Measurements from ENCODE around the gene ITPR1. TPM values are rescaled to one million over a fixed set of nuclear protein-coding genes. Genes with fewer than 3 reads are reported as not detected.
A peak's percentile ranks its signal among the peaks of the same experiment; 100 is the strongest.

ITPR1 gene
- total RNA-seq, 1 donor from 2014 or later: 84.5 TPM

DNA sequence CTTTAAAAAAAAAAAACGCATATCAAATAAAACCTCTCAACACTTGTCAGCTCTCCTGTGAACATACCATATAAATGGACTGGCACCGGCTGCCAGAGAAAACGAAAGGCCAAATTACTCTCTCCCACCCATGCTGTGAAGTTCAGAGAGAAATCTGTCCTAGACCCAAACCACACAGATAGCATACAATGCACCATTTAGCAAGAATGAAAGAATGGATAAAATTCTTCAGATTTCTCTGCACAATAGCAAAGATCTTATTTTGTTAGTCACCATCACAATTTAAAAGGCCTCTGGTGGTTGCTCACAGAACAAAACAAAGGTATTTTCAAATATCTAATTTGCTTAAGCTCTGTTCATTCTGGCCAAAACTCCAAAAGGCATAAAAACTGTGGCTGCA is 392.2 kb downstream of the ITPR1 start:
- H3K4me1 Mint-ChIP-seq: peaks cover 49% of the 10 kb centered on the region

DNA sequence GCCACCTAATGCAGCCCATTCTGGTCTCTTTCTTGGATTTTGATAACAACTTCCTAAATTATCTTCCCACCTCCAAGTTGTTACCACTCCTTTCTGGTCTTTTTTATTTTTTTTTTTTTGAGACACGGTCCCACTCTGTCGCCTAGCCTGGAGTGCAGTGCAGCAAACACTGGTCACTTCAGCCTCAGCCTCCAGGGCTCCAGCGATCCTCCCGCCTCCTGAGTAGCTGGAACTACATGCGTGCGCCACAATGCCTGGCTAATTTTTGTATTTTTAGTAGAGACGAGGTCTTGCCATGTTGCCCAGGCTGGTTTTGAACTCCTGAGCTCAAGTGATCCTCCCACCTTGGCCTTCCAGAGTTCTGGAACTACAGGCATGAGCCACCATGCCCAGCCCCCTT is 393.3 kb downstream of the ITPR1 start:
- H3K36me3 Mint-ChIP-seq (ENCODE audit: low read depth): peaks cover 2% of the 10 kb centered on the region
- intact Hi-C loops (cut with micrococcal nuclease): loop anchor here (5.0 kb wide), 1 partner anchor 171 kb away; no protein-coding TSS in a partner anchor
- no peaks in the 10 kb centered on the region for H3K27me3 Mint-ChIP-seq
- no peak for DNase-seq
- H3K4me3 Mint-ChIP-seq: peak overlapping the region; percentile 2
- no peak overlapping the region for H3K27ac Mint-ChIP-seq
- H3K9me3 Mint-ChIP-seq: no peaks in the 10 kb centered on the region
- H3K4me1 Mint-ChIP-seq: peaks cover 45% of the 10 kb centered on the region

More for the DNA sequence above, 392.2 kb downstream of the ITPR1 start:
- intact Hi-C loops (cut with micrococcal nuclease): loop anchor here (1.0 to 5.0 kb wide), 2 partner anchors 91 to 172 kb away; no protein-coding TSS in a partner anchor
- DNase-seq: no peak
- peak overlapping the region; percentile 65 for H3K27ac Mint-ChIP-seq
- no peak overlapping the region for H3K4me3 Mint-ChIP-seq
- H3K36me3 Mint-ChIP-seq (ENCODE audit: low read depth): peaks cover 2% of the 10 kb centered on the region
- H3K9me3 Mint-ChIP-seq: no peaks in the 10 kb centered on the region
- no peaks in the 10 kb centered on the region for H3K27me3 Mint-ChIP-seq

GRCh38 chr3:4887177-4887576 is 394.0 kb downstream of the ITPR1 start:
- H3K4me3 Mint-ChIP-seq: no peak overlapping the region
- H3K4me1 Mint-ChIP-seq: peaks cover 45% of the 10 kb centered on the region
- no peak overlapping the region for H3K27ac Mint-ChIP-seq
- H3K9me3 Mint-ChIP-seq: no peaks in the 10 kb centered on the region
- intact Hi-C loops (cut with micrococcal nuclease): loop anchor here (5.0 kb wide), 1 partner anchor 170 kb away; no protein-coding TSS in a partner anchor
- DNase-seq: no peak
- H3K36me3 Mint-ChIP-seq (ENCODE audit: low read depth): peaks cover 2% of the 10 kb centered on the region
- H3K27me3 Mint-ChIP-seq: no peaks in the 10 kb centered on the region

DNA sequence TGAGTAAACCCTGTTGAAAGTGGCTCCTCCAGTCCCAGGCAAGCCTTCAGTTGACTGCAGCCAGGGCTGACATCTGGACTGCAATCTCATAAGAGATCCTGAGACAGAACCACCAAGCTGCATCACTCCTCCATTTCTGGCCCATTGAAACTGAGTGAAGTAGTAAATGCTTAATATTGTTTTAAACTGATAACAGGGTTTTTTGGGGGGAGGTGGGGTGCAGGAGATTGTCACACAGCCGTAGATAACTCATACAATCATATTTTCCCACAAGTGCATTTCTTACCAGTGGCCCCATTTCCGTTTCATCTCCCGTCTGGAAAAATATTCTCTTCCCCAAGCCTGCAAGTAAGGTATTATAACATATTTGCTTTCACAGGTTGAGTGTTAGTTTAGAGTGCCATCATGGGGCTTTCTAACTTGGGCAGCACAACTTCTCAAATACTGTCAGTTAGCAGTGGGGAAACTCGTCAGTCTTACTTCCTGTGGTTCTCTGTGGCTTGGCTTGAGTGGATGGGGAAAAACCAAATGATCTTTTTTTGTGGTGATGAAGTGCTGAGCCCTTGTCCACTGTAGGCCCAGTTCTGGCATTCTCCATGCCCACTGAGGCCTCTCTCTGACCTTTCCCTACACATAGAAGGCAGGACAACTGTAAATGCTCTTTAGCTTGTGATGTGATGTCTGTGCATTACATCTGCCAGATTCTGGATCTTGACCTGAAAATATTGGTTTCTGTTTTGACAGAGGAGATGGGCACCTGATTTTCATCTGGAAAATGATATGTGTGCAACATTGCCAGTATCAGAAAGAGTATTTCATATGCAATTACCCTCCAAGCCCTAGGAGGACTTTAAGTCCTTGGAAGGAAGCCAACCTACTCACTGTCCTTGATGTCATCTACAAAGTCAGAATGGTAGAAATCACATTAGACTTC is 396.0 kb downstream of the ITPR1 start:
- peaks cover 44% of the 10 kb centered on the region for H3K4me1 Mint-ChIP-seq
- H3K4me3 Mint-ChIP-seq: peak overlapping the region; percentile 49
- H3K36me3 Mint-ChIP-seq (ENCODE audit: low read depth): no peaks in the 10 kb centered on the region

DNA sequence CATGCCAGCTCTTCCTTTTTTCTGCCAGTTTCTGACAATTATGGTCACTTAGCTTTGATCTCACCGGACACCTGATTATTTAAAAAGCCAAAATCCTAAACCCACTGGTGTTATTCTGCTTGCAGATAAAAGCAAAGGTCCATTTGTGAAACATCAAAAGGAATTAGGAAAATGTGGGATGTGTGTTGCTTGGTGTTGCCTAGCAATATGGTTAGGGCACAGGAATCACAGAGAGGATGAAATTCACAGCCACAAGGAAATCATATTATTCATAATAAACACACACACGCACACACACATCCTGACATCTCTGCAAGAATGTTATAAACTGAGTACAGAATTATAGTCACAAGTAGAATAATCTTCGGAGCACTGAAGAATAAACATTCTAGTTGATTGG is 396.7 kb downstream of the ITPR1 start:
- intact Hi-C loops (cut with micrococcal nuclease): loop anchor here (1.0 to 5.0 kb wide), 9 partner anchors 8 to 168 kb away; no protein-coding TSS in a partner anchor
- Mint-ChIP-seq H3K9me3 (no peaks in the 10 kb centered on the region), H3K36me3 (ENCODE audit: low read depth) (no peaks in the 10 kb centered on the region), H3K4me1 (peaks cover 46% of the 10 kb centered on the region), H3K4me3 (peak overlapping the region; percentile 49), H3K27ac (peak overlapping the region; percentile 89), H3K27me3 (no peaks in the 10 kb centered on the region)
- DNase-seq: no peak

More for the DNA sequence above, 396.0 kb downstream of the ITPR1 start:
- DNase-seq: peak; percentile 87
- intact Hi-C loops (cut with micrococcal nuclease): loop anchor here (1.0 to 5.0 kb wide), 9 partner anchors 9 to 168 kb away; no protein-coding TSS in a partner anchor
- Mint-ChIP-seq H3K27ac (peak overlapping the region; percentile 89), H3K9me3 (no peaks in the 10 kb centered on the region), H3K27me3 (no peaks in the 10 kb centered on the region)

- intact Hi-C loops (cut with micrococcal nuclease): no loop called here
- peak overlapping the region; percentile 38 for H3K27ac Mint-ChIP-seq
- no peak overlapping the region for H3K4me3 Mint-ChIP-seq
- H3K36me3 Mint-ChIP-seq (ENCODE audit: low read depth): peaks cover 5% of the 10 kb centered on the region
- no peak for DNase-seq
- H3K4me1 Mint-ChIP-seq: peaks cover 32% of the 10 kb centered on the region
- H3K9me3 Mint-ChIP-seq: no peaks in the 10 kb centered on the region
- no peaks in the 10 kb centered on the region for H3K27me3 Mint-ChIP-seq
Measured at GRCh38 chr3:4894891-4895530, 401.9 kb downstream of the ITPR1 start.

DNA sequence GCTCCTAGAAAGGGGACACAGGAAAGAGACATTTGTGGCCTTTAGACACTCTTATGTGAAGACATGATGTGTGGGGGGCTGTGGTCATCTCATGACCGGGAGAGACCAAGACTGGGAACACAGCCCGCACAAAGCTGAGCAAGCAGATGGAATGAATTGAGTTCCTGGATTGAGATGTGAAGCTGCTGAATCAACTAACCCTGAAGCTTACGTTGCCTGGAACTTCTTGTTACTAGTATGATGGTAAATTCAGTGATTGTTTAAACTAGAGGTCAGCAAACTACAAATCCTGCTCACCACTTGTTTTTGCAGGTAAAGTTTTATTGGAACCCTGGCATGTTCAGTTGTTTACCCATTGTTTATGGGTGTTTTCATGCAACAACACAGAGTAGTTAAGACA is 402.7 kb downstream of the ITPR1 start:
- no peak for DNase-seq
- peaks cover 39% of the 10 kb centered on the region for H3K4me1 Mint-ChIP-seq
- no peak overlapping the region for H3K4me3 Mint-ChIP-seq
- H3K9me3 Mint-ChIP-seq: no peaks in the 10 kb centered on the region
- intact Hi-C loops (cut with micrococcal nuclease): no loop called here
- peaks cover 6% of the 10 kb centered on the region for H3K36me3 Mint-ChIP-seq (ENCODE audit: low read depth)
- no peak overlapping the region for H3K27ac Mint-ChIP-seq
- H3K27me3 Mint-ChIP-seq: no peaks in the 10 kb centered on the region

Other genes with a start within 250 kb of the ITPR1 start
- gene SETMAR, start 190.0 kb upstream of the ITPR1 start, total RNA-seq: 17.8 and 18.1 TPM in 2 replicates
- 6.7 and 7.4 TPM in 2 replicates for gene SUMF1, start 26.1 kb upstream of the ITPR1 start, total RNA-seq

All from activated CD4-positive, alpha-beta T cell treated with anti-CD3 and anti-CD28 coated beads, Interleukin-2, amount 10 ng/mL, durations not matched to agents 24 days and 14 days (primary cell).